Caco-2 (cell line): Measurements from ENCODE around the gene YKT6. TPM values are rescaled to one million over a fixed set of nuclear protein-coding genes. Genes with fewer than 3 reads are reported as not detected.

ENCODE experiments used
- BruUV-seq: library from RNA; stranded (reverse); fragments of 400-500 nt; replicated peaks from 2 replicates; lab custom pipeline; 2021; lab: Mats Ljungman, UMichigan
- CTCF ChIA-PET: fragments of 300-600 bp; sonication (Branson Sonifier 250); formaldehyde crosslinking; loops from one replicate; lab custom pipeline; 2022; ENCODE audit warnings: antibody characterized with exemption; lab: Charles Lee
- POLR2A ChIA-PET: fragments of 300-600 bp; sonication (Branson Sonifier 250); formaldehyde crosslinking; loops from one replicate; lab custom pipeline; 2022; ENCODE audit warnings: antibody characterized with exemption; lab: Charles Lee
- DNase-seq, 2 experiments: peaks; one replicate each; pipeline versions ENCODE4 v3.0.0 to v3.0.0-alpha.2; 2020 to 2022
- H3K27me3 ChIP-seq: replicated peaks from 2 replicates; pipeline ENCODE4 v1.6.0; 2011; ENCODE audit warnings: low read length; ENCODE audit not compliant: control insufficient read depth, insufficient read depth
- H3K36me3 ChIP-seq: 2 replicates; pipeline ENCODE4 v1.5.1; 2011; ENCODE audit warnings: low read length; ENCODE audit not compliant: control insufficient read depth, insufficient read depth
- H3K4me1 ChIP-seq: fragments of 250-450 bp; sonication (Bioruptor Pico); 2 replicates; pipeline ENCODE4 v1.5.1; 2020; ENCODE audit warnings: mild to moderate bottlenecking
- H3K4me3 ChIP-seq: 2 replicates; pipeline ENCODE4 v1.5.1; 2011; ENCODE audit warnings: low read depth, mild to moderate bottlenecking, control low read depth, low read length
- H3K9me3 ChIP-seq: fragments of 250-450 bp; sonication (Bioruptor Pico); 2 replicates; pipeline ENCODE4 v1.5.1; 2020; ENCODE audit warnings: mild to moderate bottlenecking, moderate library complexity
- H3K27ac Mint-ChIP-seq: one replicate; pipeline ENCODE4 v1.8.0; 2022; ENCODE audit warnings: mixed read lengths; ENCODE audit not compliant: unreplicated experiment
- H3K27me3 Mint-ChIP-seq: one replicate; pipeline ENCODE4 v1.8.0; 2022; ENCODE audit warnings: mixed read lengths; ENCODE audit not compliant: insufficient read depth, unreplicated experiment
- H3K36me3 Mint-ChIP-seq: one replicate; pipeline ENCODE4 v1.8.0; 2022; ENCODE audit warnings: mild to moderate bottlenecking, mixed read lengths; ENCODE audit not compliant: insufficient read depth, unreplicated experiment
- H3K4me1 Mint-ChIP-seq: one replicate; pipeline ENCODE4 v1.8.0; 2022; ENCODE audit warnings: low read depth, mixed read lengths; ENCODE audit not compliant: unreplicated experiment
- H3K4me3 Mint-ChIP-seq: one replicate; pipeline ENCODE4 v1.8.0; 2022; ENCODE audit warnings: mild to moderate bottlenecking, moderate library complexity, mixed read lengths; ENCODE audit not compliant: unreplicated experiment
- H3K9me3 Mint-ChIP-seq: one replicate; pipeline ENCODE4 v1.8.0; 2022; ENCODE audit warnings: mixed read lengths; ENCODE audit not compliant: unreplicated experiment
- intact Hi-C: fragments of 100-400 bp; cut with micrococcal nuclease; formaldehyde crosslinking; loops from one replicate; pipeline ENCODE4 v1.10.0; 2022; ENCODE audit not compliant: unreplicated experiment
- total RNA-seq: library from RNA; stranded (reverse); gene quantifications from 2 replicates; pipeline ENCODE4 v1.2.3, GENCODE V29; 2022
- TF ChIP-seq, protein P1 (sequence below), 2 experiments: fragments of 200-600 bp in 1 of 2; IDR thresholded peaks; 1 replicate in 1 of 2; 2 replicates in 1 of 2; pipeline versions ENCODE4 v1.5.1 to v1.8.0; 2011 to 2022; ENCODE audit warnings: antibody characterized with exemption in 1 of 2, control low read depth in 1 of 2, inconsistent platforms in 1 of 2, low read depth in 1 of 2, low read length in 1 of 2, mild to moderate bottlenecking in 1 of 2, moderate library complexity in 1 of 2; ENCODE audit not compliant: insufficient read depth in 1 of 2, severe bottlenecking in 1 of 2, unreplicated experiment in 1 of 2

Gene YKT6
- total RNA-seq, 1 experiment from 2014 or later: 123 TPM

DNA sequence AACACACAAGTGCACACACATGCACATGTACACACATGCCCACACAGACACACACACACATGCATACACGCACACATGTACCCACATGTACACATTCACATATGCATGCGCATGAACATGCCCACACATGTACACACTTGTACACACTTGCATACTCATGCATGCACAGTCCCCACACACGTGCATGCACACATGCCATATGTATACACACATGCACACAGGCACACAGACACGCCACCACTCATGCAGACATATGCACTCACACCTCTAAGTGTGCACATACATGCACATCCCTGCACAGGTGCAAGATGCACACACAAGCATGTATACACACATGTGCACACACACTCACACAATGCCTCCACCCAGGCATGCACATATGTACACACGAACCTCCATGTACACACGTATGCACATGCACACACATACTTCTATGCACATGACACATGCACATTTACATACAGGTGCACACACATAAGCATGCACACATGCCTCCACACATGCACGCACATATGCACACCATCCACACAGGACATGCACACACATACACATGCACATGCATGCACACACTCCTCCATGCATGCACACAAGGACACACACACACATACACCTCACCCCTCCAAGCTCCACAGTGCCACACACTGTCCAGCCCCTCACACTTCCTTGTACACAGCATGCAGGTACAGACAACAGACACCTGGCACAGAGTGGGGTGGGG lies 45.8 kb downstream of the YKT6 start:
- POLR2A ChIA-PET: no interaction called here
- Mint-ChIP-seq H3K36me3 (no peaks in the 10 kb centered on the region), H3K9me3 (no peaks in the 10 kb centered on the region), H3K27ac (no peak overlapping the region), H3K27me3 (no peaks in the 10 kb centered on the region), H3K4me3 (no peak overlapping the region), H3K4me1 (no peaks in the 10 kb centered on the region)
- Histone ChIP-seq H3K9me3 (no peaks in the 10 kb centered on the region), H3K4me3 (no peak overlapping the region), H3K36me3 (no peaks in the 10 kb centered on the region), H3K27me3 (no peaks in the 10 kb centered on the region; the same call in 1 of the 2 replicates), H3K4me1 (no peaks in the 10 kb centered on the region)
- BruUV-seq: no TSS peak
- intact Hi-C loops: no loop called here
- CTCF ChIA-PET: no interaction called here
- DNase-seq: no peak
- TF ChIP-seq, protein P1, sequence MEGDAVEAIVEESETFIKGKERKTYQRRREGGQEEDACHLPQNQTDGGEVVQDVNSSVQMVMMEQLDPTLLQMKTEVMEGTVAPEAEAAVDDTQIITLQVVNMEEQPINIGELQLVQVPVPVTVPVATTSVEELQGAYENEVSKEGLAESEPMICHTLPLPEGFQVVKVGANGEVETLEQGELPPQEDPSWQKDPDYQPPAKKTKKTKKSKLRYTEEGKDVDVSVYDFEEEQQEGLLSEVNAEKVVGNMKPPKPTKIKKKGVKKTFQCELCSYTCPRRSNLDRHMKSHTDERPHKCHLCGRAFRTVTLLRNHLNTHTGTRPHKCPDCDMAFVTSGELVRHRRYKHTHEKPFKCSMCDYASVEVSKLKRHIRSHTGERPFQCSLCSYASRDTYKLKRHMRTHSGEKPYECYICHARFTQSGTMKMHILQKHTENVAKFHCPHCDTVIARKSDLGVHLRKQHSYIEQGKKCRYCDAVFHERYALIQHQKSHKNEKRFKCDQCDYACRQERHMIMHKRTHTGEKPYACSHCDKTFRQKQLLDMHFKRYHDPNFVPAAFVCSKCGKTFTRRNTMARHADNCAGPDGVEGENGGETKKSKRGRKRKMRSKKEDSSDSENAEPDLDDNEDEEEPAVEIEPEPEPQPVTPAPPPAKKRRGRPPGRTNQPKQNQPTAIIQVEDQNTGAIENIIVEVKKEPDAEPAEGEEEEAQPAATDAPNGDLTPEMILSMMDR (IDR thresholded peaks at IDR 0.05; ENCODE audit: insufficient read depth in 1 of 2, low read depth in 1 of 2, low read length in 1 of 2, severe bottlenecking in 1 of 2, unreplicated experiment in 1 of 2): no peak

DNA sequence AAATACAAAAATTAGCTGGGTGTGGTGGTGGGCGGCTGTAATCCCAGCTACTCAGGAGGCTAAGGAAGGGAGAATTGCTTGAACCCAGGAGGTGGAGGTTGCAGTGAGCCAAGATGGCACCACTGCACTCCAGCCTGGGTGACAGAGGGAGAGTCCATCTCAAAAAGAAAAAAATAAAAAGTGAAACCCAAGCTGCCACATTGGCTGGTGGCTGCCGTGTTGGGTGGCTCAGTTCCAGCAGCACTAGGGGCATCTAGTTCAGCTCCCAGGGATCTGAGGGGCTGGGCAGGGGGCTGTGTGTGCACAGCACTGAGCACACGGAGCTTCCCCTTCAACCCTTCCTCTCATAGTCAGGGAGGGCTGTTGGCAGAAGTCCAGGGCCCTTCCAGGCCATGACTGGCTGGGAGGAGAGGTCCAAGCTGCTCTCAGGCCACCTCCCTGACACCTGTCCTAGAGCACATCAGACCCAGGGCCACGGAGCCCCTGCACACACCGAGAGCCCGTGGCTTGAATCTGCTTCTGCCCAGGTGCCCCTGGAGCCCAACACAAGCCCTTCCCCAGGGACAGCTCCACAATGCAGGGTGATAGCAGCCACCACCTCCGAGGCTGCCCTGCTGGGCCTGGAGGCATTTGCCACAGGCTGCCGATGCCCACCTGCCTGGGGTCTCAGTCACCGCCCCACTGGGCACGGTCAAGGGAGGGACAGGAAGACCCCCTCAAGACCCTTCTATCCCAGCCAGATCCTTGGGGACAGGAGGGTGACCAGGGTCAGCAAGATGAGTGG lies 47.3 kb downstream of the YKT6 start:
- CTCF ChIA-PET: no interaction called here
- intact Hi-C loops: no loop called here

DNA sequence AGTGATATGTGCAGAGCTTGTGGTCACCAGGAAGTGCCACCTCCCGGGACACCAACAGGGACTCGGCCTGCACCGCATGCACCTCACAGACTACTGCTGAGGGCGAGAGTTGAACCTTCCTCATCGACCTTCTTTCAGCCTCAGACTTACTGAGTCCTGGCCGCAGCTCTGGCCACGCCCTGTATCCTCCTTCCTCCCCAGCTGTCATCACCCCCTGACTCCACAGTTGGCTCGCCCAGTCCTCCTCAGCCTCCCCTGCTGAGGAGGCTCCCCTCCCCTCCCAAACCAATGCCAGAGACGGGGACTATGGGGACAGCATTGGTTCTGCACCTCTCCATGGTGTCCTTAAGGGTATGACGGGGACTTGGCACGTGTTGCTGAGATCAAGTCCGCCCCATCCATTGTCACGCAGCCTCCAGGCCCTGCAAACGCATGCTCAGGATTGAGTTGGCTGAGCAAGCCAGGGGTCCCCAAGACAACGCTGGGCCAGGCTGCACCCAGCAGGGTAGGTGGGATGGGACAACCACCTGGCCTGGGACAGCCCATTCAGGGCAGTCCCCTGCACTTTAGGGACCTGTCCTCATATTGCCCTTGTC lies 49.0 kb downstream of the YKT6 start:
- Mint-ChIP-seq H3K27ac (no peak overlapping the region), H3K4me1 (no peaks in the 10 kb centered on the region), H3K27me3 (no peaks in the 10 kb centered on the region), H3K9me3 (peaks cover 6% of the 10 kb centered on the region), H3K4me3 (no peak overlapping the region), H3K36me3 (no peaks in the 10 kb centered on the region)
- Histone ChIP-seq H3K9me3 (no peaks in the 10 kb centered on the region), H3K36me3 (no peaks in the 10 kb centered on the region), H3K4me1 (no peaks in the 10 kb centered on the region), H3K27me3 (no peaks in the 10 kb centered on the region; the same call in 1 of the 2 replicates), H3K4me3 (no peak overlapping the region)
- intact Hi-C loops: no loop called here
- BruUV-seq: no TSS peak
- ChIA-PET POLR2A (no interaction called here), CTCF (no interaction called here)
- DNase-seq: no peak
- TF ChIP-seq, protein P1 (IDR thresholded peaks at IDR 0.05; ENCODE audit: insufficient read depth in 1 of 2, low read depth in 1 of 2, low read length in 1 of 2, severe bottlenecking in 1 of 2, unreplicated experiment in 1 of 2): no peak

More for the DNA sequence above, 47.3 kb downstream of the YKT6 start:
- H3K27me3 Mint-ChIP-seq: no peaks in the 10 kb centered on the region
- Histone ChIP-seq H3K36me3 (no peaks in the 10 kb centered on the region), H3K4me3 (no peak overlapping the region), H3K9me3 (no peaks in the 10 kb centered on the region), H3K27me3 (no peaks in the 10 kb centered on the region; the same call in 1 of the 2 replicates), H3K4me1 (no peaks in the 10 kb centered on the region)
- no peaks in the 10 kb centered on the region for H3K36me3 Mint-ChIP-seq
- H3K27ac Mint-ChIP-seq: no peak overlapping the region
- no peak overlapping the region for H3K4me3 Mint-ChIP-seq
- DNase-seq: no peak
- TF ChIP-seq, protein P1 (IDR thresholded peaks at IDR 0.05; ENCODE audit: insufficient read depth in 1 of 2, low read depth in 1 of 2, low read length in 1 of 2, severe bottlenecking in 1 of 2, unreplicated experiment in 1 of 2): no peak
- H3K9me3 Mint-ChIP-seq: no peaks in the 10 kb centered on the region
- no TSS peak for BruUV-seq
- POLR2A ChIA-PET: interaction anchor here (0.6 kb wide), 1 partner anchor 29 kb away, joined by 9 read pairs; no protein-coding TSS in a partner anchor
- no peaks in the 10 kb centered on the region for H3K4me1 Mint-ChIP-seq
